ENCODE measurements around the gene FGF18.
"Not testable (repeated sequence)": the region's sequence is repeated elsewhere in the genome, so short reads cannot be mapped to it uniquely, and the experiment has no call there.

FGF18 gene

DNA sequence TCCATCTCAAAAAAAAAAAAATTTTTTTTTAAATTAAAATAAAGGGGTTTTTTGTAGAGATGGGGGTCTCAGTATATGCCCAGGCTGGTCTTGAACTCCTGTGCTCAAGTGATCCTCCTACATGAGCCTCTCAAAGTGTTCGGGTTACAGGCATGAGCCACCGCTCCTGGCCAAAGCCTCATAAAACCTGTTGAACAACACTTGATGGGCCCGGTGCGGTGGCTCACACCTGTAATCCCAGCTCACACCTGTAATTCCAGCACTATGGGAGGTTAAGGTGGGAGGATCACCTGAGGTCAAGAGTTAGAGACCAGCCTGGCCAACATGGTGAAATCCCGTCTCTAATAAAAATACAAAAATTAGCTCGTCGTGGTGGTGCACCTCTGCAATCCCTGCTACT lies 39.5 kb upstream of the FGF18 start:
- Histone ChIP-seq H2BK120ac (ENCODE audit: low read depth, low read length) (no peak overlapping the region), H2AFZ (ENCODE audit: low read length) (no peak overlapping the region), H3K9me3 (replicated peaks in 1 of 2; ENCODE audit: control insufficient read depth in 2 of 2, insufficient read depth in 1 of 2, low read depth in 1 of 2, low read length in 2 of 2) (no peaks in the 10 kb centered on the region), H4K8ac (ENCODE audit: low read depth, low read length) (no peak overlapping the region), H2BK12ac (ENCODE audit: low read length) (no peak overlapping the region), H3K36me3 (replicated peaks in 1 of 2; ENCODE audit: control insufficient read depth in 2 of 2, insufficient read depth in 2 of 2, low read length in 2 of 2) (no peaks in the 10 kb centered on the region), H2BK5ac (ENCODE audit: low read length) (no peak overlapping the region), H3K9ac (ENCODE audit: low read depth, low read length, poor library complexity) (no peak overlapping the region), H3K23ac (ENCODE audit: low read depth, low read length, poor library complexity) (no peak overlapping the region), H3K18ac (ENCODE audit: low read length) (no peak overlapping the region), H3K4ac (ENCODE audit: low read length) (no peak overlapping the region), H3K27ac (replicated peaks; ENCODE audit: low read length) (no peak overlapping the region), H2AK5ac (ENCODE audit: low read depth, low read length) (no peak overlapping the region), H3K27me3 (ENCODE audit: control insufficient read depth in 3 of 3, insufficient read depth in 3 of 3, low read depth in 1 of 3, low read length in 3 of 3) (no peaks in the 10 kb centered on the region), H3K14ac (ENCODE audit: low read length) (no peak overlapping the region), H2BK15ac (ENCODE audit: low read length) (no peak overlapping the region), H4K91ac (ENCODE audit: low read depth, low read length, poor library complexity) (no peak overlapping the region), H3K4me1 (ENCODE audit: control insufficient read depth in 2 of 2, insufficient read depth in 1 of 2, low read depth in 1 of 2, low read length in 2 of 2) (no peaks in the 10 kb centered on the region), H3K4me2 (ENCODE audit: insufficient read depth, low read length, poor library complexity, severe bottlenecking) (no peak overlapping the region), H3K4me3 (ENCODE audit: low read length in 2 of 2) (no peak overlapping the region), H3K79me1 (ENCODE audit: low read depth, low read length) (no peaks in the 10 kb centered on the region)
- no peak for DNase-seq (ENCODE audit: low spot score)
- no CpG with 5 or more reads among the region's 7 CpGs for WGBS, 2 donors (ENCODE audit: extremely low coverage in 2 of 2, insufficient read length in 2 of 2, insufficient replicate concordance in 1 of 2)

DNA sequence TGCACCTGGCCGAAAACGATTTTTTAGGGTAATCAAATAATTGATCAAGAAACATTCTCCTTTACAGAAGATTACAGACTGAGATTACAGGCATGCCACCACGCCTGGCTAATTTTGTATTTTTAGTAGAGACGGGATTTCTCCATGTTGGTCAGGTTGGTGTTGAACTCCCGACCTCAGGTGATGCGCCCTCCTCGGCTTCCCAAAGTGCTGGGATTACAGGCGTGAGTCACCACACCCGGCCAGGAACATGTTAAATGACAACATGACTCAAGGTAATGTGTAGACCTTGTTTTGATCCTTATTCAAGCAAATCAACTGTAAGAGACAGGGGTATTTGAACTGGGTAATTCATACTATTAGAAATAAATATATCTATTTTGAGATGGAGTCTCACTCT lies 35.0 kb upstream of the FGF18 start:
- not testable (repeated sequence) for H3K36me3 ChIP-seq (replicated peaks in 1 of 2; ENCODE audit: control insufficient read depth in 2 of 2, insufficient read depth in 2 of 2, low read length in 2 of 2); H2BK12ac ChIP-seq (ENCODE audit: low read length); H4K91ac ChIP-seq (ENCODE audit: low read depth, low read length, poor library complexity); H3K14ac ChIP-seq (ENCODE audit: low read length); H2AK5ac ChIP-seq (ENCODE audit: low read depth, low read length); H3K79me1 ChIP-seq (ENCODE audit: low read depth, low read length); H3K4me1 ChIP-seq (ENCODE audit: control insufficient read depth in 2 of 2, insufficient read depth in 1 of 2, low read depth in 1 of 2, low read length in 2 of 2); H3K27me3 ChIP-seq (ENCODE audit: control insufficient read depth in 3 of 3, insufficient read depth in 3 of 3, low read depth in 1 of 3, low read length in 3 of 3); H2BK120ac ChIP-seq (ENCODE audit: low read depth, low read length); H3K27ac ChIP-seq (replicated peaks; ENCODE audit: low read length); H2BK15ac ChIP-seq (ENCODE audit: low read length); H3K4me2 ChIP-seq (ENCODE audit: insufficient read depth, low read length, poor library complexity, severe bottlenecking); H3K9ac ChIP-seq (ENCODE audit: low read depth, low read length, poor library complexity); H3K23ac ChIP-seq (ENCODE audit: low read depth, low read length, poor library complexity); H4K8ac ChIP-seq (ENCODE audit: low read depth, low read length); H3K18ac ChIP-seq (ENCODE audit: low read length); H3K4ac ChIP-seq (ENCODE audit: low read length); H2BK5ac ChIP-seq (ENCODE audit: low read length); H3K4me3 ChIP-seq (ENCODE audit: low read length in 2 of 2); DNase-seq (ENCODE audit: low spot score); H3K9me3 ChIP-seq (replicated peaks in 1 of 2; ENCODE audit: control insufficient read depth in 2 of 2, insufficient read depth in 1 of 2, low read depth in 1 of 2, low read length in 2 of 2); H2AFZ ChIP-seq (ENCODE audit: low read length)
- WGBS, 2 donors (ENCODE audit: extremely low coverage in 2 of 2, insufficient read length in 2 of 2, insufficient replicate concordance in 1 of 2), result no CpG with 5 or more reads among the region's 9 CpGs

DNA sequence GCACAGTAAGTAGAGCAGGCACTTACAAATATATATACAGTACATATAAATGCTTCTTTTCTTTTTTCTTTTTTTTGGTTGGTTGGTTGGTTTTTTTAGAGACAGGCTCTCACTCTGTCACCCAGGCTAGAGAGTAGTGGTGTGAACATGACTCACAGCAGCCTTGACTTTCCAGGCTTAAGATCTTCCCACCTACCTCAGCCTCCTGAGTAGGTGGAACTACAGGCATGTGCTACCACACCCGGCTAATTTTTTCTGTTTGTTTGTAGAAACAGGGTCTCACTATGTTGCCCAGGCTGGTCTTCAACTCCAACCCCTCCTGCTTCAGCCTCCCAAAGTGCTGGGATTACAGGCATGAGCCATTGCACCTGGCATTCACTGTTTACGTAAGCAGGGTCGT lies 34.4 kb upstream of the FGF18 start:
- not testable (repeated sequence) for H3K23ac ChIP-seq (ENCODE audit: low read depth, low read length, poor library complexity); H3K4me2 ChIP-seq (ENCODE audit: insufficient read depth, low read length, poor library complexity, severe bottlenecking); H2AFZ ChIP-seq (ENCODE audit: low read length); H3K4me1 ChIP-seq (ENCODE audit: control insufficient read depth in 2 of 2, insufficient read depth in 1 of 2, low read depth in 1 of 2, low read length in 2 of 2); H3K14ac ChIP-seq (ENCODE audit: low read length); H3K9ac ChIP-seq (ENCODE audit: low read depth, low read length, poor library complexity); H3K4ac ChIP-seq (ENCODE audit: low read length); H4K8ac ChIP-seq (ENCODE audit: low read depth, low read length); H3K4me3 ChIP-seq (ENCODE audit: low read length in 2 of 2); H2AK5ac ChIP-seq (ENCODE audit: low read depth, low read length); H3K79me1 ChIP-seq (ENCODE audit: low read depth, low read length); H3K27me3 ChIP-seq (ENCODE audit: control insufficient read depth in 3 of 3, insufficient read depth in 3 of 3, low read depth in 1 of 3, low read length in 3 of 3); H3K27ac ChIP-seq (replicated peaks; ENCODE audit: low read length); H3K18ac ChIP-seq (ENCODE audit: low read length); H2BK5ac ChIP-seq (ENCODE audit: low read length); H2BK120ac ChIP-seq (ENCODE audit: low read depth, low read length); H3K9me3 ChIP-seq (replicated peaks in 1 of 2; ENCODE audit: control insufficient read depth in 2 of 2, insufficient read depth in 1 of 2, low read depth in 1 of 2, low read length in 2 of 2); H4K91ac ChIP-seq (ENCODE audit: low read depth, low read length, poor library complexity); H2BK15ac ChIP-seq (ENCODE audit: low read length); H2BK12ac ChIP-seq (ENCODE audit: low read length); DNase-seq (ENCODE audit: low spot score)
- H3K36me3 ChIP-seq (replicated peaks in 1 of 2; ENCODE audit: control insufficient read depth in 2 of 2, insufficient read depth in 2 of 2, low read length in 2 of 2), result peaks cover 0 to 15% of the 10 kb centered on the region in 2 donors
- WGBS, 2 donors (ENCODE audit: extremely low coverage in 2 of 2, insufficient read length in 2 of 2, insufficient replicate concordance in 1 of 2), result no CpG with 5 or more reads among the region's 3 CpGs

DNA sequence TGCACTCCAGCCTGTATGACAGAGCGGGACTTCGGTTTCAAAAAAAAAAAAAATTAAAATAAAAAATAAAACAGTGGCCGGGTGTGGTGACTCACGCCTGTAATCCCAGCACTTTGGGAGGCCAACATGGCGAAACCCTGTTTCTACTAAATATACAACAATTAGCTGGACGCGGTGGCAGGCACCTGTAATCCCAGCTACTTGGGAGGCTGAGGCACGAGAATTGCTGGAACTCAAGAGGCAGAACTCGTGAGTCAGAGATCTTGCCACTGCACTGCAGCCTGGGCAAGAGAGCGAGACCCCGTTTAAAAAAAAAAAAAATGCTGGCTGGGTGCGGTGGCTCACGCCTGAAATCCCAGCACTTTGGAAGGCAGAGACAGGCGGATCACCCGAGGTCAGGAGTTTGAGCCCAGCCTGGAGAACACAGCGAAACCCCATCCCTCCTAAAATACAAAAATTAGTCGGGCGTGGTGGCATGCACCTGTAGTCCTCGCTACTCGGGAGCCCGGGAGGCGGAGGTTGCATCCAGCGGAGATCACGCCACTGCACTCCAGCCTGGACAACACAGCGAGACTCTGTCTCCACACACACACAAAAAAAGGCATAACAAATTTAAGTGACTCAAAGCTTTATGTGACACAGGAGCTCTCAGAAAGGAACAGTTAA lies 33.3 kb upstream of the FGF18 start:
- no peak overlapping the region for H3K4me3 ChIP-seq (ENCODE audit: low read length in 2 of 2)

More for the DNA sequence above, 33.3 kb upstream of the FGF18 start:
- no peak overlapping the region for H4K8ac ChIP-seq (ENCODE audit: low read depth, low read length)
- H3K36me3 ChIP-seq (replicated peaks in 1 of 2; ENCODE audit: control insufficient read depth in 2 of 2, insufficient read depth in 2 of 2, low read length in 2 of 2), result peaks cover 5 to 27% of the 10 kb centered on the region in 2 donors
- H2AK5ac ChIP-seq (ENCODE audit: low read depth, low read length), result peak overlapping the region; percentile 54
- H2BK120ac ChIP-seq (ENCODE audit: low read depth, low read length), result no peak overlapping the region
- peaks cover 1% of the 10 kb centered on the region for H3K79me1 ChIP-seq (ENCODE audit: low read depth, low read length)
- no peak overlapping the region for H2BK12ac ChIP-seq (ENCODE audit: low read length)
- H3K9me3 ChIP-seq (replicated peaks in 1 of 2; ENCODE audit: control insufficient read depth in 2 of 2, insufficient read depth in 1 of 2, low read depth in 1 of 2, low read length in 2 of 2), result no peaks in the 10 kb centered on the region
- WGBS, 2 donors (ENCODE audit: extremely low coverage in 2 of 2, insufficient read length in 2 of 2, insufficient replicate concordance in 1 of 2), result no CpG with 5 or more reads among the region's 25 CpGs
- no peak overlapping the region for H3K18ac ChIP-seq (ENCODE audit: low read length)
- no peak overlapping the region for H2BK15ac ChIP-seq (ENCODE audit: low read length)
- no peak overlapping the region for H3K14ac ChIP-seq (ENCODE audit: low read length)
- peak overlapping the region; percentile 86 for H2AFZ ChIP-seq (ENCODE audit: low read length)
- no peak overlapping the region for H4K91ac ChIP-seq (ENCODE audit: low read depth, low read length, poor library complexity)
- no peak overlapping the region for H3K9ac ChIP-seq (ENCODE audit: low read depth, low read length, poor library complexity)
- H3K27me3 ChIP-seq (ENCODE audit: control insufficient read depth in 3 of 3, insufficient read depth in 3 of 3, low read depth in 1 of 3, low read length in 3 of 3), result no peaks in the 10 kb centered on the region
- peaks cover 0 to 12% of the 10 kb centered on the region in 2 donors for H3K4me1 ChIP-seq (ENCODE audit: control insufficient read depth in 2 of 2, insufficient read depth in 1 of 2, low read depth in 1 of 2, low read length in 2 of 2)
- no peak overlapping the region for H3K23ac ChIP-seq (ENCODE audit: low read depth, low read length, poor library complexity)
- H3K4me2 ChIP-seq (ENCODE audit: insufficient read depth, low read length, poor library complexity, severe bottlenecking), result no peak overlapping the region
- no peak overlapping the region for H3K27ac ChIP-seq (replicated peaks; ENCODE audit: low read length)
- no peak overlapping the region for H2BK5ac ChIP-seq (ENCODE audit: low read length)
- no peak overlapping the region for H3K4ac ChIP-seq (ENCODE audit: low read length)
- no peak for DNase-seq (ENCODE audit: low spot score)
